Choroid plexus epithelial cell (primary cell): ENCODE results near the gene CWF19L1.
"Not testable (repeated sequence)": the region's sequence is repeated elsewhere in the genome, so short reads cannot be mapped to it uniquely, and the experiment has no call there.

Experiments used
- DNase-seq: peaks from one replicate; pipeline ENCODE4 v3.0.0-alpha.2; 2010; ENCODE audit warnings: low read depth
- H3K4me3 ChIP-seq: 2 replicates; pipeline ENCODE4 v1.5.1; 2011; ENCODE audit warnings: low read depth, mild to moderate bottlenecking, control low read depth, low read length, moderate library complexity
- CTCF ChIP-seq: conservative IDR thresholded peaks from 2 replicates; pipeline ENCODE4 v1.5.1; 2011; ENCODE audit warnings: low read depth, mild to moderate bottlenecking, control low read depth, inconsistent platforms, low read length, moderate library complexity

Gene CWF19L1

GRCh38 chr10:100303724-100304319 is 36.4 kb upstream of the CWF19L1 start:
- peak; percentile 57 for DNase-seq
- peak; percentile 71 for TF ChIP-seq CTCF
- H3K4me3 ChIP-seq: no peak overlapping the region

- DNase-seq, H3K4me3 ChIP-seq: not testable (repeated sequence)
Measured at GRCh38 chr10:100301123-100301522, 33.7 kb upstream of the CWF19L1 start.

GRCh38 chr10:100297242-100297641 is 29.8 kb upstream of the CWF19L1 start:
- H3K4me3 ChIP-seq: no peak overlapping the region
- TF ChIP-seq CTCF: no peak
- no peak for DNase-seq

- no peak overlapping the region for H3K4me3 ChIP-seq
- DNase-seq: no peak
- TF ChIP-seq CTCF: no peak
Measured at GRCh38 chr10:100293066-100293465, 25.6 kb upstream of the CWF19L1 start.

GRCh38 chr10:100292300-100292699 is 24.9 kb upstream of the CWF19L1 start:
- not testable (repeated sequence) for H3K4me3 ChIP-seq
- peak; percentile 52 for DNase-seq

GRCh38 chr10:100291356-100291755 is 23.9 kb upstream of the CWF19L1 start:
- no peak for TF ChIP-seq CTCF
- H3K4me3 ChIP-seq: no peak overlapping the region
- DNase-seq: peak; percentile 14

- DNase-seq: no peak
- no peak overlapping the region for H3K4me3 ChIP-seq
- TF ChIP-seq CTCF: no peak
Measured at GRCh38 chr10:100289641-100290040, 22.2 kb upstream of the CWF19L1 start.

- TF ChIP-seq CTCF: no peak
- no peak overlapping the region for H3K4me3 ChIP-seq
- DNase-seq: no peak
Measured at GRCh38 chr10:100288196-100288595, 20.8 kb upstream of the CWF19L1 start.
